ENCODE measurements around the gene TRAK2.

TRAK2 gene

DNA sequence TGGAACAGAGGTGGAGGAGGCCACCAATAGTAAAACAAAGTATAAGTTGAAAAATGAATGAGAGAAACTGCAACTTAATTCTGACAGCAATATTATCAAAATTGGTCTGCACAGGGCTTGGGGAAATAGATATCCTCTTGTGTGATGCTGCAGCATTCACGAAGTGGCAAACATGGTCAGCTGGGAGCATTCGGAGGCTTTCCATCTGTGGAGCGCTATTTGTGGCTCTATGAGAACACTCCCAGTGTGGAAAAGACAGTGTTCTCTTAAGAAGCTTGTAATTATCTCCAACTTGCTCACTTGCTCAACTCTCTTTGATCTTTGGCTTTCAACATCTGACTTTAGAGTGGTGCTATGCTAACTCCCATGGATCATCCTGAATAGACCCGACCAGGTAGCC is 91.0 kb downstream of the TRAK2 start:
- DNase-seq (ENCODE audit: low read depth in 2 of 2) = no peak
- TF ChIP-seq, protein P1, sequence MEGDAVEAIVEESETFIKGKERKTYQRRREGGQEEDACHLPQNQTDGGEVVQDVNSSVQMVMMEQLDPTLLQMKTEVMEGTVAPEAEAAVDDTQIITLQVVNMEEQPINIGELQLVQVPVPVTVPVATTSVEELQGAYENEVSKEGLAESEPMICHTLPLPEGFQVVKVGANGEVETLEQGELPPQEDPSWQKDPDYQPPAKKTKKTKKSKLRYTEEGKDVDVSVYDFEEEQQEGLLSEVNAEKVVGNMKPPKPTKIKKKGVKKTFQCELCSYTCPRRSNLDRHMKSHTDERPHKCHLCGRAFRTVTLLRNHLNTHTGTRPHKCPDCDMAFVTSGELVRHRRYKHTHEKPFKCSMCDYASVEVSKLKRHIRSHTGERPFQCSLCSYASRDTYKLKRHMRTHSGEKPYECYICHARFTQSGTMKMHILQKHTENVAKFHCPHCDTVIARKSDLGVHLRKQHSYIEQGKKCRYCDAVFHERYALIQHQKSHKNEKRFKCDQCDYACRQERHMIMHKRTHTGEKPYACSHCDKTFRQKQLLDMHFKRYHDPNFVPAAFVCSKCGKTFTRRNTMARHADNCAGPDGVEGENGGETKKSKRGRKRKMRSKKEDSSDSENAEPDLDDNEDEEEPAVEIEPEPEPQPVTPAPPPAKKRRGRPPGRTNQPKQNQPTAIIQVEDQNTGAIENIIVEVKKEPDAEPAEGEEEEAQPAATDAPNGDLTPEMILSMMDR (IDR thresholded peaks at IDR 0.05; ENCODE audit: low read depth, low read length) = no peak
- H3K4me3 ChIP-seq (replicated peaks in 1 of 2; ENCODE audit: low read depth in 2 of 2, low read length in 2 of 2) = no peak overlapping the region

DNA sequence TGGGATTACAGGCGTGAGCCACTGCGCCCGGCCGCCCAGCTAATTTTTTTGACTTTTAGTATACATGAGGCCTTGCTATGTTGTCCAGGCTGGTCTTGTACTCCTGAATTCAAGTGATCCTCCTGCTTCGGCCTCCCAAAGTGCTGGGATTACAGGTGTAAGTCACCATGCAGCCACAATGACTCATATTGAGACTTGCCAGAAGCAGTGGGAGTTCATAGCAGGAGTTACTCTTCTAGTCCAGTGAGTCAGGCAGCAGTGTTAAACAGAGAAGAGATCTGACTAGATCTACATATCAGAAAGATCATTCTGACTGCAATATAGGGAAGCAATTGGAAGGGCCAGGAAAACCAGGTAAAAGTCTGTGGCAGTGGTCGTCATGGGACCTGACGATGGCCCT is 92.6 kb downstream of the TRAK2 start:
- H3K4me3 ChIP-seq (replicated peaks in 1 of 2; ENCODE audit: low read depth in 2 of 2, low read length in 2 of 2) = no peak overlapping the region
- TF ChIP-seq, protein P1 (IDR thresholded peaks at IDR 0.05; ENCODE audit: low read depth, low read length) = no peak
- DNase-seq (ENCODE audit: low read depth in 2 of 2) = peak; percentile 47 to 93

DNA sequence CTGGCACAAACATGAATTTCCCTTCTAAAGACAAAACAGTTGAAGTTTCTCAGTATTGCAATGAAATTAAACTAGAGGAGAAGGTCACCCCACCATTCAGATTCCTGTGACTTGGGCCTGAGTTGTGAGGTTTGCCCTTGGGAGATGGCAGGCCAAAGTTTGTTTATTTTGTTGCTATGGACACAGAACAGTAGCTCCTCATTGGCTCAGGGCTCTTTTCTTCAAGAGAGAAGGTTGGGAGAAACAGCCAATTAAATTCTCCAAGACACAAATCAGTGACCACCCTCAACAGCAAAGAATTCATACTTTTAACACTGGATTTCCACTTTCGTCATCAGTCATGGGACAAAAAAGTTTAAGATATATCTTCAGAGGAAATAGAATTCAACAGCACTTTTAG is 94.0 kb downstream of the TRAK2 start, which contains the start of gene FLACC1:
Gene FLACC1, minus strand, starts transcription at position 125 of the 400 bp plus-strand sequence. CDS start 5,941 bp downstream, outside the sequence.
- TF ChIP-seq, protein P1 (IDR thresholded peaks at IDR 0.05; ENCODE audit: low read depth, low read length) = no peak
- DNase-seq (ENCODE audit: low read depth in 2 of 2) = peak; percentile 83 to 86
- no peak within 1 kb of the TSS for H3K4me3 ChIP-seq (replicated peaks in 1 of 2; ENCODE audit: low read depth in 2 of 2, low read length in 2 of 2)

DNA sequence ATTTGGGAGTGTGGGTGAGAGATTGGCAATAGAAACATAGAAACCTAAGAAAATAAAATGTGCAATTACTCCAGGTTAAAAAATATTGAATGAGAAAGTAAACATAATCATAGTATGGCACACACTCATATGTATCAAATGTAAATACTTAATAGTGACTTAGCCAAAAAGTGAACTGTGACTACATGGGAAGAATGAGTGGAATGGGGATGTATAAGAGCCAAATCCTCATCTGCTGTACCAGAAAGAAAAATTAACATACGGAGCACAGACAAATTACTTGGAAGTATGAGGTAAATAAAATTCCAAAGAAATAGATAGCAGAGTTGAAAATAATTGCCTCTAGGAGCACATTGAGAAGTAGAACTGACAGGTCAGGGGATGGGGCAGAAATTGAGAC is 98.1 kb downstream of the TRAK2 start:
- TF ChIP-seq, protein P1 (IDR thresholded peaks at IDR 0.05; ENCODE audit: low read depth, low read length) = no peak
- DNase-seq (ENCODE audit: low read depth in 2 of 2) = peak in 1 of 2 donors; percentile 22
- no peak overlapping the region for H3K4me3 ChIP-seq (replicated peaks in 1 of 2; ENCODE audit: low read depth in 2 of 2, low read length in 2 of 2)

DNA sequence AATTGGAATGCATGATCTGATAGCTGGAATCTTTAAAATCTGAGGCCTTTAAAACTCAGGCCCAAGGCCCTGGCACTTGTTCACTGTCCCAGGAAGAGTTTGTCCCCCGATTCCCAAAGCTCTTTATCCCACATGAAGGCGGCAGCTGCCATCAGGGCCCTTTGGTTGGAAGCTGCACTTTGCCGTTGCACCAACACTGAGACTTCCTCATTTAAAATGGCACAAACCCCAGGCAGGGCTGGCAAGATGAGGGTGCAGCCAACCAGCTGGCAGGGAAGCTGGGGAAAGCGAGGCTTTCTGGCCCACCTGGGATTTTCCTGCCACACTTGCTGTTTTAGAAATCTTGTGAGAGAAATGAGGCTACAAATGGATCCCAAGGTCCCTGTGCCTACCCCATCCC is 100.4 kb downstream of the TRAK2 start:
- TF ChIP-seq, protein P1 (IDR thresholded peaks at IDR 0.05; ENCODE audit: low read depth, low read length) = no peak

DNA sequence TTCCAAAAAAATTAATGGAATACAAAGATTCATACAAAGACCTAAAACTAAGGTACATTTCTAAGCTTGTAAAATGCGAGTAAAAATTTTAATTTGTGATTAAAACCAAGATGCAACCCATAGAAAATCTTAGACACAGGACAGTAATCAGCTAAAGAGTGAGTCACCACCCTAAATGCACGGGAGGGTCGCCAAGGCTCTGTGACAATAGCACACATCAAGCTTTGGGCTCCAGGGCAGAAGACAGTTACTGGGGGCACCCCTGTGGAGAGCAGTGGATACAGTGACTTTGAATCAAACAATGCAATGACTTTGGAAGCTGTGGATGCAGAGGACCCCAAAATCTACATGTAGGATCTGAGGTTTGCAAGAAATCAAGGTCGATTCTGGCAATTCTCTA is 101.7 kb downstream of the TRAK2 start:
- TF ChIP-seq, protein P1 (IDR thresholded peaks at IDR 0.05; ENCODE audit: low read depth, low read length) = no peak
- no peak overlapping the region for H3K4me3 ChIP-seq (replicated peaks in 1 of 2; ENCODE audit: low read depth in 2 of 2, low read length in 2 of 2)
- no peak for DNase-seq (ENCODE audit: low read depth in 2 of 2)

More for the DNA sequence above, 100.4 kb downstream of the TRAK2 start:
- H3K4me3 ChIP-seq (replicated peaks in 1 of 2; ENCODE audit: low read depth in 2 of 2, low read length in 2 of 2) = no peak overlapping the region
- DNase-seq (ENCODE audit: low read depth in 2 of 2) = no peak

DNA sequence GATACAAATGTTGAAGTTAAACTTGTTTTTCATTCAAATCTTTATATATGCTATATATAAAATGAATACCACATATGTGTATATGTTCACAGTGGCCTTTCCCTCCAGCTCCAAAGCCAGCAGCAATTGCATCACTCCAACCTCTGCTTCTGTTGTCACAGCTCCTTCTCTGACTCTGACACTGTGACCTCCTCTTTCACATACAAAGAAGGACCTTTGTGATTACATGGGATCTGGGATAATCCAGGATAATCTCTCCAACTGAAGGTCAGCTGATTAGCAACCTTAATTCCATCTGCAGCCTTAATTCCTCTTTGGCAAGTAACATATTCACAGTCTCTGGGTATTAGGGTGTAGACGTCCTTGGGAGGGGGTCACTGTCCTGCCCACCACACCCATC is 102.5 kb downstream of the TRAK2 start:
- DNase-seq (ENCODE audit: low read depth in 2 of 2) = no peak
- TF ChIP-seq, protein P1 (IDR thresholded peaks at IDR 0.05; ENCODE audit: low read depth, low read length) = no peak
- no peak overlapping the region for H3K4me3 ChIP-seq (replicated peaks in 1 of 2; ENCODE audit: low read depth in 2 of 2, low read length in 2 of 2)
